HCT116 (cell line): ENCODE results near the gene MYZAP.

Experiments
- ATF3 ChIP-seq: IDR thresholded peaks from 2 replicates; pipeline ENCODE4 v1.6.1; 2012
- EZH2 ChIP-seq: fragments of 200-600 bp; sonication (generic); IDR thresholded peaks from 2 replicates; pipeline ENCODE4 v1.6.1; 2017; ENCODE audit warnings: antibody characterized with exemption, mixed run types
- POLR2A ChIP-seq: IDR thresholded peaks from 2 replicates; pipeline ENCODE4 v1.7.0; 2011; ENCODE audit warnings: borderline replicate concordance; ENCODE audit not compliant: insufficient read depth, insufficient read length; ENCODE audit errors: extremely low read depth
- TF ChIP-seq, protein P1 (sequence below), 3 experiments: fragments of 200-600 bp in 1 of 3; sonication (generic) in 1 of 3; IDR thresholded peaks in 2 of 3; conservative IDR thresholded peaks in 1 of 3; 2 replicates each; pipeline ENCODE4 v1.5.1; 2012 to 2017; ENCODE audit warnings: low read depth in 2 of 3, low read length in 2 of 3, antibody characterized with exemption in 1 of 3, borderline replicate concordance in 1 of 3, control low read depth in 1 of 3, mild to moderate bottlenecking in 1 of 3, mixed read lengths in 1 of 3, mixed run types in 1 of 3, moderate library complexity in 1 of 3; ENCODE audit not compliant: insufficient read depth in 1 of 3

DNA sequence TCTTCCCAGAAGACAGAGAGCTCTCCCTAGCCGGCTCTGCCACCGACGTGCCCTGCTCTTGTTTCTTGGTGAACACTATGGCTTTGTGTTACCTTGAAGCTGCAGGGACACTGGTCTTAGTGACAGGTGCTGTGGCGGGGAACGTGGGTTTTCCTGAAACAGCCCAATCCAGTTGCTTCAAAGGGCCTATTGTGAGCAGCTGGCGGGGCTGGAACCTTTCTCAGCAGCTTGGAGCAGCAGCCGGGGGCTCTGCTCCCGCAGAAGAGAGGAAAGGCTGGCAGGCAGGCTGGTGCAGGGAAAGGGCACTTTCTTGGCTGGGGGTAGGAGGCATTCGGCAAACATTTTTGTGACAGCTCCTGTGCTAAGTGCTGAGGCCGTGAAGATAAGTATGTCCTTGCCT, 12.8 kb downstream of the MYZAP start:
- TF ChIP-seq, protein P1, sequence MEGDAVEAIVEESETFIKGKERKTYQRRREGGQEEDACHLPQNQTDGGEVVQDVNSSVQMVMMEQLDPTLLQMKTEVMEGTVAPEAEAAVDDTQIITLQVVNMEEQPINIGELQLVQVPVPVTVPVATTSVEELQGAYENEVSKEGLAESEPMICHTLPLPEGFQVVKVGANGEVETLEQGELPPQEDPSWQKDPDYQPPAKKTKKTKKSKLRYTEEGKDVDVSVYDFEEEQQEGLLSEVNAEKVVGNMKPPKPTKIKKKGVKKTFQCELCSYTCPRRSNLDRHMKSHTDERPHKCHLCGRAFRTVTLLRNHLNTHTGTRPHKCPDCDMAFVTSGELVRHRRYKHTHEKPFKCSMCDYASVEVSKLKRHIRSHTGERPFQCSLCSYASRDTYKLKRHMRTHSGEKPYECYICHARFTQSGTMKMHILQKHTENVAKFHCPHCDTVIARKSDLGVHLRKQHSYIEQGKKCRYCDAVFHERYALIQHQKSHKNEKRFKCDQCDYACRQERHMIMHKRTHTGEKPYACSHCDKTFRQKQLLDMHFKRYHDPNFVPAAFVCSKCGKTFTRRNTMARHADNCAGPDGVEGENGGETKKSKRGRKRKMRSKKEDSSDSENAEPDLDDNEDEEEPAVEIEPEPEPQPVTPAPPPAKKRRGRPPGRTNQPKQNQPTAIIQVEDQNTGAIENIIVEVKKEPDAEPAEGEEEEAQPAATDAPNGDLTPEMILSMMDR (IDR thresholded peaks at IDR 0.05 in 2 of 3, conservative IDR thresholded peaks at IDR 0.05 in 1 of 3; ENCODE audit: borderline replicate concordance in 1 of 3, insufficient read depth in 1 of 3, low read depth in 2 of 3, low read length in 2 of 3): no peak
- TF ChIP-seq ATF3 (no peak), POLR2A (no peak), EZH2 (no peak)
